K562 (cell line): ENCODE results near the gene DDIT3. TPM values are rescaled to one million over a fixed set of nuclear protein-coding genes. Genes with fewer than 3 reads are reported as not detected.

Experiments
- BMI1 ChIP-seq: fragments of 150-350 bp; IDR thresholded peaks from 2 replicates; pipeline ENCODE4 v1.6.1; 2014; ENCODE audit warnings: low read length
- CREB5 ChIP-seq: fragments of 250-450 bp; sonication (Bioruptor Pico); IDR thresholded peaks from 2 replicates; pipeline ENCODE4 v1.5.0; 2020; ENCODE audit warnings: mild to moderate bottlenecking
- E2F8 ChIP-seq: fragments of 450-650 bp; IDR thresholded peaks from 2 replicates; pipeline ENCODE4 v1.7.1; 2018; ENCODE audit warnings: mild to moderate bottlenecking, low read depth; ENCODE audit not compliant: partially characterized antibody
- EWSR1 ChIP-seq: fragments of 450-650 bp; IDR thresholded peaks from 2 replicates; pipeline ENCODE4 v1.6.1; 2018; ENCODE audit warnings: borderline replicate concordance, mild to moderate bottlenecking, low read depth, moderate library complexity; ENCODE audit not compliant: partially characterized antibody
- HDAC2 ChIP-seq: fragments of 450-650 bp; IDR thresholded peaks from 2 replicates; pipeline ENCODE4 v1.6.1; 2016; ENCODE audit warnings: mild to moderate bottlenecking
- JUNB ChIP-seq: fragments of 450-650 bp; formaldehyde crosslinking; conservative IDR thresholded peaks from 2 replicates; pipeline ENCODE4 v1.4.0; 2020; ENCODE audit warnings: mild to moderate bottlenecking
- SMARCA4 ChIP-seq: fragments of 450-650 bp; IDR thresholded peaks from 2 replicates; pipeline ENCODE4 v1.6.1; 2016
- TFAP4 ChIP-seq: sonication (generic); formaldehyde crosslinking; IDR thresholded peaks from 2 replicates; pipeline ENCODE4 v1.8.0; 2022; ENCODE audit warnings: missing genetic modification reagents, mild to moderate bottlenecking, moderate library complexity, borderline replicate concordance
- ZBTB40 ChIP-seq, 2 experiments: fragments of 450-650 bp in 1 of 2; sonication (generic) in 1 of 2; formaldehyde crosslinking in 1 of 2; IDR thresholded peaks; 2 replicates each; pipeline versions ENCODE4 v1.7.1 to v1.9.0; 2016 to 2022; ENCODE audit warnings: inconsistent platforms in 1 of 2, mild to moderate bottlenecking in 1 of 2, missing genetic modification reagents in 1 of 2
- ZNF174 ChIP-seq: fragments of 250-450 bp; sonication (Bioruptor Pico); IDR thresholded peaks from 2 replicates; pipeline ENCODE4 v1.4.0; 2020; ENCODE audit warnings: mild to moderate bottlenecking
- ZNF282 ChIP-seq: sonication (generic); formaldehyde crosslinking; IDR thresholded peaks from 2 replicates; pipeline ENCODE4 v1.8.1; 2023; ENCODE audit warnings: missing genetic modification reagents
- ZNF316 ChIP-seq: fragments of 450-650 bp; IDR thresholded peaks from 2 replicates; pipeline ENCODE4 v1.6.1; 2016
- ZNF551 ChIP-seq: fragments of 250-450 bp; sonication (Bioruptor Pico); IDR thresholded peaks from 2 replicates; pipeline ENCODE4 v1.5.0; 2021; ENCODE audit warnings: mild to moderate bottlenecking, moderate library complexity
- ZNF695 ChIP-seq: fragments of 450-650 bp; formaldehyde crosslinking; IDR thresholded peaks from 2 replicates; pipeline ENCODE4 v1.4.0; 2020; ENCODE audit warnings: mild to moderate bottlenecking, moderate library complexity
- polyA plus RNA-seq, 8 experiments: library from polyadenylated mRNA; depleted of rRNA in 4 of 8; stranded (reverse) in 5 of 8; unstranded in 3 of 8; fragments of >200 nt; fragmentation: Nextera tagmentation in 2 of 8; fragmentation: Illumina TruSeq in 1 of 8; extraction: Ambion mirVana in 2 of 8; extraction: Trizol in 1 of 8; gene quantifications; 2 replicates each; pipeline versions ENCODE4 v1.2.1 to v1.2.3, GENCODE V29; 2011 to 2014; ENCODE audit warnings: inconsistent platforms in 1 of 8, missing spikeins in 1 of 8
- total RNA-seq, 7 experiments: library from RNA; depleted of rRNA in 6 of 7; stranded (reverse); fragments of >200 nt in 6 of 7; fragmentation: Illumina TruSeq in 2 of 7; extraction: Trizol in 2 of 7; gene quantifications; 2 replicates each; pipeline versions ENCODE4 v1.2.1 to v1.2.3, GENCODE V29; 2011 to 2021; ENCODE audit warnings: low replicate concordance in 1 of 7

Gene DDIT3
- total and polyA plus RNA-seq, 9 of the 15 experiments (the other 6 are each of a cell fraction or from before 2014, with no cell fraction given): 59.1 to 272 (median 89.9) TPM

GRCh38 chr12:57539134-57539768 is 18.9 kb upstream of the DDIT3 start (continued):
- peak; percentile 33 for TF ChIP-seq E2F8
- no peak for TF ChIP-seq ZNF282 (CRISPR knock-in tag)
- no peak for TF ChIP-seq ZNF695
- TF ChIP-seq HDAC2: peak; percentile 85
- no peak for TF ChIP-seq ZNF316
- TF ChIP-seq ZNF551: no peak
- peak; percentile 40; the same call in 1 of the 2 replicates for TF ChIP-seq TFAP4 (CRISPR knock-in tag)
- no peak for TF ChIP-seq JUNB (CRISPR knock-in tag)
- peak; percentile 38; the same call in 1 of the 2 replicates for TF ChIP-seq ZBTB40 (IDR thresholded peaks at IDR 0.05)
- no peak for TF ChIP-seq ZBTB40 (CRISPR knock-in tag; IDR thresholded peaks at IDR 0.05)
- peak; percentile 95 for TF ChIP-seq SMARCA4
- TF ChIP-seq EWSR1: no peak
- TF ChIP-seq CREB5 (CRISPR knock-in tag): no peak
- TF ChIP-seq ZNF174 (CRISPR knock-in tag): 0 out of 2 replicates have a peak, but pooled peaks have one; percentile 22
- TF ChIP-seq BMI1: no peak
